OCI-LY7 (cell line): Measurements from ENCODE around the gene BLOC1S2. TPM values are rescaled to one million over a fixed set of nuclear protein-coding genes. Genes with fewer than 3 reads are reported as not detected.

Experiments used
- BruUV-seq: library from RNA; stranded (reverse); fragments of 400-500 nt; replicated peaks from 2 replicates; lab custom pipeline; 2021; lab: Mats Ljungman, UMichigan
- CTCF ChIA-PET: fragments of 300-600 bp; sonication (Branson Sonifier 250); formaldehyde crosslinking; loops from one replicate; lab custom pipeline; 2022; ENCODE audit warnings: antibody characterized with exemption; ENCODE audit not compliant: unreplicated experiment; lab: Charles Lee
- POLR2A ChIA-PET: fragments of 300-600 bp; sonication (Branson Sonifier 250); formaldehyde crosslinking; loops from one replicate; lab custom pipeline; 2022; ENCODE audit warnings: antibody characterized with exemption; lab: Charles Lee
- DNase-seq: peaks from one replicate; pipeline ENCODE4 v3.0.0-alpha.2; 2015; ENCODE audit warnings: low spot score
- H2AFZ ChIP-seq: fragments of 200-600 bp; sonication (generic), shearing (Covaris generic); 2 replicates; pipeline ENCODE4 v1.6.1; 2014; ENCODE audit warnings: mild to moderate bottlenecking, antibody characterized with exemption, low read length, moderate library complexity
- H3K27ac ChIP-seq: fragments of 200-600 bp; sonication (generic); 2 replicates; pipeline ENCODE4 v1.5.1; 2014; ENCODE audit warnings: mixed run types, low read depth, mild to moderate bottlenecking, moderate library complexity, low read length, inconsistent platforms; ENCODE audit not compliant: poor library complexity, severe bottlenecking
- H3K36me3 ChIP-seq: fragments of 200-600 bp; sonication (generic); 2 replicates; pipeline ENCODE4 v1.6.1; 2014; ENCODE audit warnings: mild to moderate bottlenecking, antibody characterized with exemption, low read length, moderate library complexity, mixed read lengths; ENCODE audit not compliant: insufficient read depth
- H3K4me1 ChIP-seq: fragments of 200-600 bp; sonication (generic); 2 replicates; pipeline ENCODE4 v1.5.1; 2014; ENCODE audit warnings: mild to moderate bottlenecking, low read length; ENCODE audit not compliant: insufficient read depth, poor library complexity, severe bottlenecking
- H3K4me2 ChIP-seq: fragments of 200-600 bp; sonication (generic); 2 replicates; pipeline ENCODE4 v1.6.1; 2014; ENCODE audit warnings: mild to moderate bottlenecking, low read length
- H3K4me3 ChIP-seq: fragments of 200-600 bp; sonication (generic); 2 replicates; pipeline ENCODE4 v1.5.1; 2014; ENCODE audit warnings: mild to moderate bottlenecking, low read depth, low read length; ENCODE audit not compliant: poor library complexity, severe bottlenecking
- H3K79me2 ChIP-seq: fragments of 200-600 bp; sonication (generic); 2 replicates; pipeline ENCODE4 v1.6.1; 2016; ENCODE audit warnings: low read depth, mild to moderate bottlenecking, low read length, moderate library complexity, mixed read lengths; ENCODE audit not compliant: insufficient read depth
- H3K9me2 ChIP-seq: fragments of 200-600 bp; sonication (generic); 2 replicates; pipeline ENCODE4 v1.6.1; 2016; ENCODE audit warnings: mild to moderate bottlenecking, low read length, mixed read lengths; ENCODE audit not compliant: insufficient read depth
- H3K9me3 ChIP-seq: fragments of 200-600 bp; sonication (generic); 2 replicates; pipeline ENCODE4 v1.6.1; 2014; ENCODE audit warnings: mild to moderate bottlenecking, mixed run types, low read length, mixed read lengths
- H4K20me1 ChIP-seq: fragments of 200-600 bp; sonication (generic); 2 replicates; pipeline ENCODE4 v1.6.1; 2014; ENCODE audit warnings: mild to moderate bottlenecking, antibody characterized with exemption, low read length, moderate library complexity, mixed read lengths; ENCODE audit not compliant: insufficient read depth
- EZH2phosphoT487 ChIP-seq: fragments of 200-600 bp; sonication (generic); IDR thresholded peaks from 2 replicates; pipeline ENCODE4 v1.6.1; 2018; ENCODE audit warnings: low read depth, borderline replicate concordance, mild to moderate bottlenecking, mixed run types, antibody characterized with exemption, low read length, moderate library complexity, mixed read lengths
- intact Hi-C: fragments of 100-400 bp; cut with micrococcal nuclease; formaldehyde crosslinking; loops from one replicate; pipeline ENCODE4 v1.10.0; 2022; ENCODE audit not compliant: unreplicated experiment
- total RNA-seq, 2 experiments: library from RNA; depleted of rRNA in 1 of 2; stranded (reverse); fragments of >200 nt in 1 of 2; shearing (Covaris generic) in 1 of 2; gene quantifications; 2 replicates each; pipeline ENCODE4 v1.2.3, GENCODE V29; 2014 to 2022
- TF ChIP-seq, protein P1 (sequence below): fragments of 200-600 bp; sonication (generic); conservative IDR thresholded peaks from 2 replicates; pipeline ENCODE4 v1.5.1; 2014; ENCODE audit warnings: mild to moderate bottlenecking, antibody characterized with exemption, low read length, moderate library complexity, mixed read lengths

The BLOC1S2 gene
- total RNA-seq, 2 experiments from 2014 or later: 39.7 to 54.8 TPM

DNA sequence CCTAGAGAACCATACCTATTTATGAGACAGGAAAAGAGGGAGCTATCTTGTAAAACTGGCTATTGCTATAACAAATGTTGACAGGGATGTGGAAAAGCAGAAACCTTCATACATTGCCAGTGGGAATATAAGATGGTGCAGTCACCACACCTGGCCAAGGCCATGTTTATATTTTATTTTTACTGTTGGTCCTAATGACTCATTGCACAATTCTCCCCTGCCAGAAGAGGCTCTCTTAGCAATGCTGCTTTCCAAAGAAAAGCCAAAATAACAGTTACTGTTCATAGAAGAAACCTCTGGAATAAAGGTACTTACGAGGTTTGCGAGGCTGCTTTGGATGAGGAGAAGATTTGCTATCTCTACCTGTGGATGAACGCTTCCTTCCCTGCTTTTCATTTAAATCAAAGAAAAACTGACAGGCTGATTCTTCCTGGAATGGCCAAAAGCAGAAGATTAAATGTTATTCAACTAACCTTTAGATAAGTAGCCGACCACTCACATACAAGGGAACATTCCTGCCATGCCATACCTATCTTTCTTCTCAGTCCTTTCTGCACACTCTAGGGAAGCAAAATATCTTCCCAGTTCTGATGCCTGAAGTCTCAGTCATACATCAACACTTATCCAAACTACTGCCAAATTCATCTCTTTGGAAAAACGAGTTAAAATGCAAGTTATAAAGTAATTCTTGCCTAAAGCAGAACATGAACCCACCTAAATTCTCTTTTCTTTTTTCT is 40.8 kb downstream of the BLOC1S2 start:
- no peak overlapping the region for H3K27ac ChIP-seq
- TF ChIP-seq, protein P1, sequence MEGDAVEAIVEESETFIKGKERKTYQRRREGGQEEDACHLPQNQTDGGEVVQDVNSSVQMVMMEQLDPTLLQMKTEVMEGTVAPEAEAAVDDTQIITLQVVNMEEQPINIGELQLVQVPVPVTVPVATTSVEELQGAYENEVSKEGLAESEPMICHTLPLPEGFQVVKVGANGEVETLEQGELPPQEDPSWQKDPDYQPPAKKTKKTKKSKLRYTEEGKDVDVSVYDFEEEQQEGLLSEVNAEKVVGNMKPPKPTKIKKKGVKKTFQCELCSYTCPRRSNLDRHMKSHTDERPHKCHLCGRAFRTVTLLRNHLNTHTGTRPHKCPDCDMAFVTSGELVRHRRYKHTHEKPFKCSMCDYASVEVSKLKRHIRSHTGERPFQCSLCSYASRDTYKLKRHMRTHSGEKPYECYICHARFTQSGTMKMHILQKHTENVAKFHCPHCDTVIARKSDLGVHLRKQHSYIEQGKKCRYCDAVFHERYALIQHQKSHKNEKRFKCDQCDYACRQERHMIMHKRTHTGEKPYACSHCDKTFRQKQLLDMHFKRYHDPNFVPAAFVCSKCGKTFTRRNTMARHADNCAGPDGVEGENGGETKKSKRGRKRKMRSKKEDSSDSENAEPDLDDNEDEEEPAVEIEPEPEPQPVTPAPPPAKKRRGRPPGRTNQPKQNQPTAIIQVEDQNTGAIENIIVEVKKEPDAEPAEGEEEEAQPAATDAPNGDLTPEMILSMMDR: no peak
- TF ChIP-seq EZH2phosphoT487: no peak
- no peaks in the 10 kb centered on the region for H3K9me2 ChIP-seq
- BruUV-seq: no TSS peak
- H3K4me2 ChIP-seq: no peak overlapping the region
- DNase-seq: no peak
- CTCF ChIA-PET: no interaction called here
- H3K9me3 ChIP-seq: no peaks in the 10 kb centered on the region
- H3K4me3 ChIP-seq: no peak overlapping the region
- H2AFZ ChIP-seq: no peak overlapping the region
- POLR2A ChIA-PET: no interaction called here
- H4K20me1 ChIP-seq: no peaks in the 10 kb centered on the region
- intact Hi-C loops: no loop called here
- H3K36me3 ChIP-seq: peaks cover 82% of the 10 kb centered on the region
- no peaks in the 10 kb centered on the region for H3K79me2 ChIP-seq
- no peaks in the 10 kb centered on the region for H3K4me1 ChIP-seq

DNA sequence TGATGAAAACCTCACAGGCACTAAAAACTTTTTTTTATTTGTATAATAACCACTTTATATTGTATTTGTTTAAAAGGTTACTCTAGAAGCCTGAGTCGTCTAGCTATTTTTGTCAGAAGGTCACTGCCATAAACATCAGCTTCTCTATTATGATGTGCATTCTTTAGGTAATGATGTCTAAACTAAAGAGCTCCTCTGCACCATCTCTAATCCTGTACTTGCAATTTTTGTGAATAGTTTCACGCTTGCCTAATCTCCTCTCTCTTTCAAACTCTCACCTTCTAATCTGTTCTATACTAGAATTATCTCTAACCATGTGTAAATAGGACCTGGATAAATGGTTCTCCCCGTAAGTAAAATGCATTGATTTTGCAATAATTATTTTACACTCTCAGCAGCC is 46.6 kb downstream of the BLOC1S2 start:
- ChIA-PET CTCF (no interaction called here), POLR2A (interaction anchor here (0.5 to 0.6 kb wide), 2 partner anchors 183 to 235 kb away, joined by 3 read pairs; no protein-coding TSS in a partner anchor)
- peaks cover 81% of the 10 kb centered on the region for H3K36me3 ChIP-seq
- TF ChIP-seq, protein P1: no peak
- TF ChIP-seq EZH2phosphoT487: no peak
- no peaks in the 10 kb centered on the region for H3K79me2 ChIP-seq
- no TSS peak for BruUV-seq
- intact Hi-C loops: loop anchor here (5.0 kb wide), 1 partner anchor 393 kb away; no protein-coding TSS in a partner anchor
- no peaks in the 10 kb centered on the region; the same call in 1 of the 2 replicates for H4K20me1 ChIP-seq
- no peak overlapping the region for H2AFZ ChIP-seq
- no peaks in the 10 kb centered on the region for H3K9me2 ChIP-seq
- no peaks in the 10 kb centered on the region for H3K4me1 ChIP-seq
- no peak for DNase-seq
- H3K27ac ChIP-seq: no peak overlapping the region
- no peak overlapping the region for H3K4me2 ChIP-seq
- H3K9me3 ChIP-seq: no peaks in the 10 kb centered on the region
- H3K4me3 ChIP-seq: no peak overlapping the region

DNA sequence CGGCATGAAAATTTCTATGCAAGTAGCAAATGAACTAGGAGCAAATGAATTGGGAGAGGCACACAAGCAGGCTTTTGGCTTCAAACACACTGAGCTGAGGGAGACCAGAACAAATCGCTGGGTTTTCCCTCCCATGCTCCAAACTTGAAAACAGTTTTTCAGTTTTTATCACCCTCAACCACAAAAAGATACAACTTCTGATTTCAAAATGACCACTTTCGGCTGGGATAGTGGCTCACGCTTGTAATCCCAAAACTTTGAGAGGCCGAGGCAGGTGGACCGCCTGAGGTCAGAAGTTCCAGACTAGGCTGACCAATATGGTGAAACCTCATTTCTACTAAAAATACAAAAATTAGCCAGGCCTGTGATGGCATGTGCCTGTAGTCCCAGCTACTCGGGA is 48.1 kb downstream of the BLOC1S2 start:
- Histone ChIP-seq H3K4me2 (no peak overlapping the region), H3K4me3 (no peak overlapping the region), H3K79me2 (no peaks in the 10 kb centered on the region), H4K20me1 (no peaks in the 10 kb centered on the region; the same call in 1 of the 2 replicates), H3K9me3 (no peaks in the 10 kb centered on the region), H3K9me2 (no peaks in the 10 kb centered on the region), H3K27ac (no peak overlapping the region), H3K36me3 (peaks cover 84% of the 10 kb centered on the region), H2AFZ (no peak overlapping the region), H3K4me1 (peaks cover 1% of the 10 kb centered on the region)
- no TSS peak for BruUV-seq
- ChIA-PET POLR2A (no interaction called here), CTCF (no interaction called here)
- intact Hi-C loops: no loop called here
- DNase-seq: no peak
- TF ChIP-seq EZH2phosphoT487: no peak
- TF ChIP-seq, protein P1: no peak
